Suprapubic skin (tissue), 4 donors: ENCODE data around the gene AKT1. TPM values are rescaled to one million over a fixed set of nuclear protein-coding genes. Genes with fewer than 3 reads are reported as not detected.

Experiments
- DNase-seq, 2 donors: peaks; one replicate each; pipeline ENCODE4 v3.0.0-alpha.2; 2019; ENCODE audit warnings: low spot score in 2 of 2
- H3K27ac ChIP-seq: fragments of 200-600 bp; sonication (generic); one replicate; pipeline ENCODE4 v1.5.1; 2019
- H3K27me3 ChIP-seq: fragments of 200-600 bp; sonication (generic); one replicate; pipeline ENCODE4 v1.5.1; 2019
- H3K36me3 ChIP-seq: fragments of 200-600 bp; sonication (generic); one replicate; pipeline ENCODE4 v1.5.1; 2019
- H3K4me1 ChIP-seq: fragments of 200-600 bp; sonication (generic); one replicate; pipeline ENCODE4 v1.5.1; 2019
- H3K4me3 ChIP-seq: fragments of 200-600 bp; sonication (generic); one replicate; pipeline ENCODE4 v1.5.1; 2019; ENCODE audit warnings: mild to moderate bottlenecking
- H3K9me3 ChIP-seq: fragments of 200-600 bp; sonication (generic); one replicate; pipeline ENCODE4 v1.5.1; 2019
- EP300 ChIP-seq: sonication (generic); formaldehyde crosslinking; IDR thresholded peaks from one replicate; pipeline ENCODE4 v1.6.1; 2017; ENCODE audit warnings: antibody characterized with exemption
- POLR2A ChIP-seq, 2 donors: fragments of 450-650 bp; IDR thresholded peaks; one replicate each; pipeline ENCODE4 v1.6.1; 2017; ENCODE audit warnings: antibody characterized with exemption in 2 of 2, mild to moderate bottlenecking in 2 of 2, moderate library complexity in 2 of 2
- POLR2AphosphoS5 ChIP-seq, 3 donors: sonication (generic); formaldehyde crosslinking; IDR thresholded peaks; one replicate each; pipeline ENCODE4 v1.6.1; 2017; ENCODE audit warnings: antibody characterized with exemption in 3 of 3
- WGBS: methylation state at CpG from one replicate; pipeline ENCODE4 v1.1.5; 2018; 5-methylcytosine and 5-hydroxymethylcytosine counted together
- total RNA-seq, 4 donors: library from RNA; depleted of rRNA; stranded (reverse); fragments of >200 nt; gene quantifications; one replicate each; pipeline ENCODE4 v1.1.0, GENCODE V29; 2016
- TF ChIP-seq, protein P1 (sequence below), 2 donors: fragments of 200-600 bp in 1 of 2; fragments of 450-650 bp in 1 of 2; sonication (generic) in 1 of 2; IDR thresholded peaks; one replicate each; pipeline ENCODE4 v1.5.1; 2016 to 2019; ENCODE audit warnings: antibody characterized with exemption in 2 of 2, mild to moderate bottlenecking in 1 of 2, moderate library complexity in 1 of 2

The AKT1 gene
- total RNA-seq, 4 donors from 2014 or later = 63.1 to 77.6 (median 70.4) TPM

DNA sequence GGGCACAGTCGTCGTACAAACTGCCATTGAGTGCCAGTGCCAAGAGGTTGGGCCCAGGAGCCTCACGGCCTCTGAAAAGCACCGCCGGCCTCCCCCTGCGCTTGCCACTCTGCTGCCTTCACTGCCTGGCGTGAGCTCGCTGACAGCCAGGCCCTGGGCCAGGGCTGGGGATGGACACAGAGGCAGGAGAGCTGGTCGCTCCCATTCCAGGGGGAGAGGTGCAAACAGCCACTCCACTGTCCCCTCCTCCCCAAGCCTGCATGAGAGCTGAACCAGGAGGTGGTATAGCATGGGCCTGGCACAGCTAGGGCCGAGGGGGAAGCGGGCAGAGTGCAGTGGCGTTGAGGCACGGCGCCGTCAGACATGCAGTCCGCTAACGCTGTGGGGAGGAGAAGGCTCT lies 66.9 kb downstream of the AKT1 start:
- no peak for DNase-seq
- H3K27me3 ChIP-seq = no peaks in the 10 kb centered on the region
- peaks cover 40% of the 10 kb centered on the region for H3K4me1 ChIP-seq
- H3K9me3 ChIP-seq = no peaks in the 10 kb centered on the region
- no peak overlapping the region for H3K4me3 ChIP-seq
- no peak for TF ChIP-seq POLR2AphosphoS5 (IDR thresholded peaks at IDR 0.05)
- TF ChIP-seq, protein P1, sequence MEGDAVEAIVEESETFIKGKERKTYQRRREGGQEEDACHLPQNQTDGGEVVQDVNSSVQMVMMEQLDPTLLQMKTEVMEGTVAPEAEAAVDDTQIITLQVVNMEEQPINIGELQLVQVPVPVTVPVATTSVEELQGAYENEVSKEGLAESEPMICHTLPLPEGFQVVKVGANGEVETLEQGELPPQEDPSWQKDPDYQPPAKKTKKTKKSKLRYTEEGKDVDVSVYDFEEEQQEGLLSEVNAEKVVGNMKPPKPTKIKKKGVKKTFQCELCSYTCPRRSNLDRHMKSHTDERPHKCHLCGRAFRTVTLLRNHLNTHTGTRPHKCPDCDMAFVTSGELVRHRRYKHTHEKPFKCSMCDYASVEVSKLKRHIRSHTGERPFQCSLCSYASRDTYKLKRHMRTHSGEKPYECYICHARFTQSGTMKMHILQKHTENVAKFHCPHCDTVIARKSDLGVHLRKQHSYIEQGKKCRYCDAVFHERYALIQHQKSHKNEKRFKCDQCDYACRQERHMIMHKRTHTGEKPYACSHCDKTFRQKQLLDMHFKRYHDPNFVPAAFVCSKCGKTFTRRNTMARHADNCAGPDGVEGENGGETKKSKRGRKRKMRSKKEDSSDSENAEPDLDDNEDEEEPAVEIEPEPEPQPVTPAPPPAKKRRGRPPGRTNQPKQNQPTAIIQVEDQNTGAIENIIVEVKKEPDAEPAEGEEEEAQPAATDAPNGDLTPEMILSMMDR (IDR thresholded peaks at IDR 0.05) = no peak
- H3K36me3 ChIP-seq = no peaks in the 10 kb centered on the region
- H3K27ac ChIP-seq = no peak overlapping the region
- WGBS = 88% methylated on average over 9 of the region's 17 CpGs

DNA sequence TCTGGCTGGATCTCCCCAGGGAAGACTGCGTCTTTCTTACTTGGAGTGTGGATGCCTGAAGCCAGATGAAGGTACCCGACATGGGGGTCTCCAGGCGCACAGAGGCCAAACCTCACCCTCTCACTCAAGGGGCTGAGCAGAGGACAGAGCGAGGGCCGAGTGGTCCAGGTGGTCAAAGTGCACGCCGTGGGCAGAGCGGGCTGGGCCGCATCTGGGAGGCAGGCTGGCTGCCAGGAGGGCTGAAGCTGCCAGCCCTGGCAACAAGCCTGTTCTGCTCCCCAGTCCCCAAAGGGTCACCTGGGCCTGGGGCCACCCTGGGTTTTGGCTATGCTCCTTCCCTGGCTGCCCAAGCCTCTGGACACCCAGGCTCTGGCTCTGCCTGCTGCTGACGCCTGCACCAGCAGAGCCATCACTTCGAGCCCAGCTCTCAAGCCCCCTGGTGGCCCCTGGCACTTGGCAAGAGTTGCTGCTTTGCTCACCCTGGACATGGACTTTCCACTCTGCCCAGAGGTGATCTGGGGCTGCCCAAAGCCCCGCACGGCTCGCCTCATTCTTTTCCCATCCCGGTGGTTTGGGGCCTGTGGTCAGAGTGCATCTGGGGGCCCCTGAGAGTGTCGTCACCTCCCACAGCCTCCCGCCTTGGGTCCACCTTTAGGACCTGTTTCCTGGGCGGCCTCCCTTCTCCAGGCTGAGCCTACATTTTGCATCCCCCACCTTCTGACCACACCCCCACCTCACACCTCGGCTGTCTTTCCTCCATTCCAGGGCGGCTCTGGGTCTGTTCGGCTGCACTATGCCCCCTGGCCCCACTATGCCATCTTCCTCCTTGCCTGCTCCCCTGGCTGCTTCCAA lies 68.7 kb downstream of the AKT1 start:
- 78% methylated on average over 19 of the region's 21 CpGs for WGBS
- Histone ChIP-seq H3K9me3 (no peaks in the 10 kb centered on the region), H3K36me3 (no peaks in the 10 kb centered on the region), H3K27me3 (no peaks in the 10 kb centered on the region), H3K4me3 (no peak overlapping the region), H3K4me1 (peaks cover 34% of the 10 kb centered on the region), H3K27ac (no peak overlapping the region)
- TF ChIP-seq EP300 = no peak
- DNase-seq = no peak

DNA sequence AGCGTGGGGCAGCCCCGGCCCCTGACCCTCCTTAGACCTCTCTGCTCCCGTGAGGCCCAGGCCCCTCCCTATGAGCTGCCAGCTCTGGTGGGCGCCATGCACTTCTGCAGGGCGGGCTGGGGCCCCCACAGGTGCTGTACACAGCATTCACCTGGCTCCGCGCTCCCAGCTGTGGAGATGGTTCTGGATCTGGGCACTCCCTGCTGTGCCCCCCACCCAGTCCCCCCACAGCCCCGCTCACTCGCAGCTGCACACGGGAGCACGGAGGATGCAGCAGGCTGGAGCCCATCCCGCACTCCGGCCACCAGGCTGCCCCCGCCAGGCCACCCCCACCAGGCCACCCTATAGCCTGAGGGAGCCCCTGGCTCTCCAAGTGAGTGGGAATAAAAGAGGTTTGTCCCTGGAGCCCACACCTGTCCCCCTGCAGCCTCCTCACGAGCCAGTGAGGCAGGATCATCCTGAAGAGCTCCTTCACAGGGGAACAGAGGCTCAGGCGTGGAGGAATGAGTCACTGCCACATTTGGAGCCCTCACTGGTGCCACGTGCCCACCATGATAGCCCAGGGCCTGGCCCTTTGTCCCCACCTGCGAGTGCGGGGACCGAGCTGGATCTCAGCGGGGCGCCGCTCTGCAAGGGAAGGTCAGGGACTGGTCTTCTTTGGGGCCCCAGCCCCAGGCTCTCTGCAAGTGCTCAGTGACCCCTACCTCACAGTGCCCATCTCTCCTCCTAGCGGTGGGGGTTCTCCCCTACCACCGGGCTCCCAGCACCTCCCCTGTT lies 69.6 kb downstream of the AKT1 start:
- Histone ChIP-seq H3K36me3 (no peaks in the 10 kb centered on the region), H3K4me1 (peaks cover 29% of the 10 kb centered on the region), H3K9me3 (no peaks in the 10 kb centered on the region), H3K27ac (no peak overlapping the region), H3K27me3 (no peaks in the 10 kb centered on the region), H3K4me3 (no peak overlapping the region)
- no peak for DNase-seq
- WGBS = 77% methylated on average over 11 of the region's 25 CpGs
- TF ChIP-seq, protein P1 (IDR thresholded peaks at IDR 0.05) = no peak
- TF ChIP-seq POLR2AphosphoS5 (IDR thresholded peaks at IDR 0.05) (no peak), EP300 (no peak), POLR2A (IDR thresholded peaks at IDR 0.05) (no peak)

DNA sequence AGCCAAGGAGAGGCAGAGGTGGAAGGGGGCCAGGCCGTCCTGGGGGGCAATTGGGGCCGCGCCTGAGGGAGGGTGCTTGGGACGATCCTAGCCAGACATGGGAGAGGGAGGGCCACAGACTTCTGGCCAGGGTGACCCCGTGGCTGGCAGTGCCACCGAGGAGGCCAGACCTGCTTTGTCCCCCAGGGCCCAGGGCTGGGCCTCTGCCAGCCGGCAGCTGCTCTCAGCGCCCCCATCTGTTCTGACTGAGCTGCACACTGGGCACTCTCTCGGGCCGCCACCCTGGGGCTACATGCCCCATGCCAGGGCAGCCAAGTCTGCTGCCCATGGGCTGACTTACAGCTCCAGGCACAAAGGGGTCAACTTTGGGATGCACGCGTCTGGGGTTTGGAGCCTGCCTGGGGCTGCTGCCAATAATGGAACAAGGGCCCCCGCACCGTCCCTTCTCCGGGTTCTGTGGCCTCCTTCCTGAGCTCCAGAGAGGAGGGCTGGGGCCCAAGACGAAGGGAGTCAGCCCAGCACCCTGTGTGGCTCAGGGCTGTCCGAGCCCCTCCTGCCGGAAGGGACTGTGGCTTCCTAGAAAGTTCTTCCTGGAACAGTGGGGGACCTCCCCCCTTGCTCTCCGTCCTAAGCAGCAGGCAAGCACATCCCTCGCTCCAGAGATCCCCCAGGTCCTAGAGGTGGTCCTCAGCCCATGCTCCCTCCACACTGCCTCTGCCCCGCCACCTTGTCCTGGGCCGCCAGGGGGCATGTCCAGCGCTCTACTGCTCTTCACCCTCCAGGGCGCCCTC lies 70.4 kb downstream of the AKT1 start:
- no peak for DNase-seq
- Histone ChIP-seq H3K27me3 (no peaks in the 10 kb centered on the region), H3K4me3 (peak overlapping the region; percentile 80), H3K4me1 (peaks cover 29% of the 10 kb centered on the region), H3K36me3 (no peaks in the 10 kb centered on the region), H3K9me3 (no peaks in the 10 kb centered on the region), H3K27ac (no peak overlapping the region)
- WGBS = 43% methylated on average over 11 of the region's 24 CpGs
- no peak for TF ChIP-seq POLR2AphosphoS5 (IDR thresholded peaks at IDR 0.05)
- TF ChIP-seq, protein P1 (IDR thresholded peaks at IDR 0.05) = peak in 1 of 2 donors; percentile 6

DNA sequence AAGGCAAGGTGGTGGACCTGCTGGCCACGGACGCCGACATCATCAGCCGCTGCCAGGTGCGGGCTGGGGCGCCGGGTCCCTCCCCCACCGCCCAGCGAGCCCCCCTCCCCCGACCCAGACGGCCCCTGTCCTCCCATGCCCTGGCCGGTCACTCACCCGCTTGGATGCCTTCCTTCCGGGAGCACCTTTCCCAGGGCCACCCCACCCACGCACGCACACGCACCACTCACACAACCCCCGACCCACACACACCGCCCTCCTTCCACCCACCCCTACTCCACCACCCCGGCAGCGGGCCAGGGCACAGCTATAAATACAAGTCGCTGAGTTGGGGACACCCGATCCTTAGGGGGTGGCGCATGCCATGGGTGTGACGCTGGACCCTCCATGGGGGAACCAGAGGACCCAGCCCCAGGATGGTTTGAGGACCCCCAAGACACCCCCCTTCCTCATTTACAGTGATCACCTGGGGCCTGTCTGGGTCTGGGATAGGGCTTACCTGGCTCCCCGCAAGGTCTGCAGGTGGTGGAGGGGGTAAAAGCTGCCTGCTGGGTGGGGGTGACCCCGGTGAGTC lies 71.1 kb downstream of the AKT1 start:
- H3K4me1 ChIP-seq = peaks cover 29% of the 10 kb centered on the region

More for the DNA sequence above, 71.1 kb downstream of the AKT1 start:
- WGBS = 14% methylated on average over 3 of the region's 27 CpGs
- H3K27me3 ChIP-seq = no peaks in the 10 kb centered on the region
- no peaks in the 10 kb centered on the region for H3K9me3 ChIP-seq
- H3K36me3 ChIP-seq = peaks cover 7% of the 10 kb centered on the region
- no peak overlapping the region for H3K27ac ChIP-seq
- peak overlapping the region; percentile 80 for H3K4me3 ChIP-seq
- no peak for TF ChIP-seq POLR2A (IDR thresholded peaks at IDR 0.05)
- no peak for DNase-seq
